GM12878 (cell line): ENCODE results near the gene CHAD. TPM values are rescaled to one million over a fixed set of nuclear protein-coding genes. Genes with fewer than 3 reads are reported as not detected.

Source experiments
- ATAC-seq: fragments of 200-7000 bp; cut with Tn5 transposase; 3 replicates; pipeline ENCODE4 v1.9.1; 2020; ENCODE audit warnings: mild to moderate bottlenecking, moderate library complexity
- BruUV-seq: library from RNA; stranded (reverse); fragments of 400-500 nt; replicated peaks from 2 replicates; lab custom pipeline; 2021; lab: Mats Ljungman, UMichigan
- CTCF ChIA-PET: fragments of 300-600 bp; sonication (Branson Sonifier 250); formaldehyde crosslinking; extraction: SDS; loops from one replicate; lab custom pipeline; 2021; ENCODE audit warnings: inconsistent platforms; lab: Yijun Ruan, JAX
- POLR2A ChIA-PET: fragments of 350-600 bp; formaldehyde crosslinking; extraction: SDS; loops from one replicate; lab custom pipeline; 2021; ENCODE audit warnings: inconsistent platforms; lab: Charles Lee
- RAD21 ChIA-PET: fragments of 300-600 bp; sonication (Branson Sonifier 250); formaldehyde crosslinking; loops from one replicate; lab custom pipeline; 2023; ENCODE audit warnings: antibody characterized with exemption; ENCODE audit not compliant: unreplicated experiment; lab: Charles Lee
- SMC1A ChIA-PET: fragments of 300-600 bp; sonication (Branson Sonifier 250); formaldehyde crosslinking; loops from one replicate; lab custom pipeline; 2023; ENCODE audit not compliant: unreplicated experiment, uncharacterized antibody; lab: Charles Lee
- DNase-seq: peaks from one replicate; pipeline ENCODE4 v3.0.0-alpha.2; 2011; ENCODE audit warnings: low read depth, low spot score
- FAIRE-seq: peaks from 3 replicates; lab custom pipeline; 2011; peaks lifted over from hg19 to GRCh38; lab: Jason Lieb, UNC
- H2AFZ ChIP-seq: 2 replicates; pipeline ENCODE4 v1.6.0; 2011; ENCODE audit warnings: low read depth, low read length, control low read depth; ENCODE audit not compliant: control insufficient read depth
- H3K27ac ChIP-seq: 2 replicates; pipeline ENCODE4 v1.5.1; 2011; ENCODE audit warnings: control low read depth; ENCODE audit not compliant: control insufficient read depth, insufficient read depth
- H3K27me3 ChIP-seq, 2 experiments: replicated peaks in 1 of 2; 2 replicates each; pipeline versions ENCODE4 v1.6.0 to v1.6.1; 2011; ENCODE audit warnings: low read length in 1 of 2; ENCODE audit not compliant: control insufficient read depth in 2 of 2, insufficient read depth in 2 of 2
- H3K36me3 ChIP-seq, 2 experiments: 2 replicates each; pipeline ENCODE4 v1.5.1; 2011; ENCODE audit warnings: low read length in 1 of 2; ENCODE audit not compliant: control insufficient read depth in 2 of 2, insufficient read depth in 2 of 2
- H3K4me1 ChIP-seq: 2 replicates; pipeline ENCODE4 v1.6.1; 2011; ENCODE audit warnings: mild to moderate bottlenecking, low read length, moderate library complexity, mixed read lengths; ENCODE audit not compliant: control insufficient read depth, insufficient read depth
- H3K4me2 ChIP-seq: 2 replicates; pipeline ENCODE4 v1.6.0; 2011; ENCODE audit warnings: control low read depth; ENCODE audit not compliant: control insufficient read depth, insufficient read depth
- H3K4me3 ChIP-seq: fragments of 200-600 bp; sonication (generic); 2 replicates; pipeline ENCODE4 v1.5.1; 2016
- H3K79me2 ChIP-seq: 2 replicates; pipeline ENCODE4 v1.6.0; 2011; ENCODE audit warnings: low read length; ENCODE audit not compliant: control insufficient read depth, insufficient read depth
- H3K9ac ChIP-seq: 2 replicates; pipeline ENCODE4 v1.8.0; 2011; ENCODE audit warnings: low read length, control low read depth, mixed read lengths; ENCODE audit not compliant: control insufficient read depth, insufficient read depth
- H3K9me3 ChIP-seq: replicated peaks from 3 replicates; pipeline ENCODE4 v1.5.1; 2011; ENCODE audit warnings: mild to moderate bottlenecking, low read length; ENCODE audit not compliant: control insufficient read depth, insufficient read depth
- H4K20me1 ChIP-seq: 2 replicates; pipeline ENCODE4 v1.6.0; 2011; ENCODE audit not compliant: control insufficient read depth, insufficient read depth
- CBFB ChIP-seq: IDR thresholded peaks from 2 replicates; pipeline ENCODE4 v1.6.1; 2016; ENCODE audit warnings: antibody characterized with exemption, low read depth
- DPF2 ChIP-seq: fragments of 450-650 bp; IDR thresholded peaks from 2 replicates; pipeline ENCODE4 v1.6.1; 2017; ENCODE audit warnings: mild to moderate bottlenecking
- EZH2 ChIP-seq: IDR thresholded peaks from 2 replicates; pipeline ENCODE4 v1.6.1; 2012; ENCODE audit warnings: low read depth, mild to moderate bottlenecking, control low read depth, inconsistent platforms, low read length, borderline replicate concordance; ENCODE audit not compliant: control insufficient read depth
- JUND ChIP-seq: IDR thresholded peaks from 2 replicates; pipeline ENCODE4 v1.6.1; 2012; ENCODE audit warnings: low read depth, mild to moderate bottlenecking, low read length, improper control_type of control experiment, moderate library complexity
- MXI1 ChIP-seq: fragments of 150-350 bp; IDR thresholded peaks from 2 replicates; pipeline ENCODE4 v1.6.1; 2011; ENCODE audit warnings: low read depth, mild to moderate bottlenecking, inconsistent platforms, low read length, improper control_type of control experiment
- RAD21 ChIP-seq: IDR thresholded peaks from 2 replicates; pipeline ENCODE4 v1.6.1; 2011; ENCODE audit warnings: mild to moderate bottlenecking, low read depth, low read length, moderate library complexity; ENCODE audit not compliant: insufficient read depth
- ZNF24 ChIP-seq: fragments of 450-650 bp; IDR thresholded peaks from 2 replicates; pipeline ENCODE4 v1.6.1; 2017; ENCODE audit warnings: antibody characterized with exemption, mild to moderate bottlenecking
- ZSCAN29 ChIP-seq: fragments of 450-650 bp; IDR thresholded peaks from 2 replicates; pipeline ENCODE4 v1.6.1; 2017; ENCODE audit warnings: mild to moderate bottlenecking, moderate library complexity
- WGBS: methylation state at CpG from one replicate; pipeline ENCODE4 v1.1.6; 2016; ENCODE audit warnings: low lambda C conversion rate; ENCODE audit not compliant: insufficient replicate concordance, insufficient coverage; ENCODE audit errors: missing lambda C conversion rate; 5-methylcytosine and 5-hydroxymethylcytosine counted together
- in situ Hi-C: fragments of 300-500 bp; cut with MboI; formaldehyde crosslinking; loops from 9 replicates; pipeline ENCODE4 v1.14.3; 2018; ENCODE audit warnings: mixed read lengths
- intact Hi-C: fragments of 100-400 bp; cut with micrococcal nuclease; formaldehyde crosslinking; loops from one replicate; pipeline ENCODE4 v1.14.2; 2022; ENCODE audit not compliant: unreplicated experiment
- polyA plus RNA-seq, 11 experiments: library from polyadenylated mRNA; depleted of rRNA in 4 of 11; unstranded in 6 of 11; stranded (reverse) in 5 of 11; fragments of >200 nt; fragmentation: Nextera tagmentation in 4 of 11; fragmentation: Illumina TruSeq in 1 of 11; extraction: Ambion mirVana in 4 of 11; extraction: Trizol in 1 of 11; gene quantifications; 1 replicate in 1 of 11; 2 replicates in 10 of 11; pipeline versions ENCODE4 v1.2.1 to v1.2.3, GENCODE V29; 2011 to 2016; ENCODE audit warnings: inconsistent platforms in 2 of 11, missing spikeins in 2 of 11, low read depth in 1 of 11
- total RNA-seq, 4 experiments: library from RNA; depleted of rRNA in 3 of 4; stranded (reverse); fragments of >200 nt in 3 of 4; fragmentation: Illumina TruSeq in 1 of 4; extraction: Trizol in 1 of 4; gene quantifications; 2 replicates each; pipeline versions ENCODE4 v1.2.1 to v1.2.3, GENCODE V29; 2013 to 2021

Gene CHAD
- total and polyA plus RNA-seq, 10 of the 15 experiments (the other 5 are each of a cell fraction or from before 2014, with no cell fraction given) = 0.06 TPM; not detected in 9

DNA sequence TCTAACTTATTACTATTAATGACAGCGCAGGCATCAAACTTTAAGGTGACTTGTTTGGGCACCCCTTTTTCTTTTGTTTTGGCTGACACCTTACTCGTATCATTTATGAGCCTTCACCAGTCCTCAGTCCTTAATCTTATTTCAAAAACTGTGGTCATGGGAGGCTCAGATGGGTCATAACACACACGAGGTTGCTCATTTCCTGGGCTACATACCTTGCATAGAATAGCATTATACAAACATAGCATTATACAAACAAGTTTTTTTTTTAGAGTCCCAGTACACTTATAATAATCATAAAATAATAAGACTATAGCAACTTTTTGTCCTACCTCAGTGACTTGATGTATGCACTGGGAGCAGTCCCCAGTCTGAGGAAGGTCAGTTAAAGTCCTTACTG, 53.9 kb downstream of the CHAD start:
- no peaks in the 10 kb centered on the region for H3K4me1 ChIP-seq
- no peaks in the 10 kb centered on the region for H3K79me2 ChIP-seq
- H3K9ac ChIP-seq = no peak overlapping the region
- ChIA-PET CTCF (interaction anchor here (1.6 kb wide), 1 partner anchor 19 kb away, joined by 4 read pairs; no protein-coding TSS in a partner anchor), RAD21 (no interaction called here), POLR2A (no interaction called here), SMC1A (interaction anchor here (0.8 kb wide), 1 partner anchor 8 kb away, joined by 4 read pairs; no protein-coding TSS in a partner anchor)
- no peaks in the 10 kb centered on the region for H3K27me3 ChIP-seq
- no peak overlapping the region for H3K4me2 ChIP-seq
- no peak overlapping the region for H3K4me3 ChIP-seq
- FAIRE-seq = no peak
- H3K27ac ChIP-seq = no peak overlapping the region
- no peak overlapping the region for H2AFZ ChIP-seq
- in situ Hi-C loops (loop anchor here (5.0 kb wide), 1 partner anchor 53 kb away; no protein-coding TSS in a partner anchor), intact Hi-C loops (no loop called here)
- no TSS peak for BruUV-seq
- DNase-seq = no peak
- no peaks in the 10 kb centered on the region for H3K36me3 ChIP-seq
- H3K9me3 ChIP-seq = no peaks in the 10 kb centered on the region; the same call in 2 of the 3 replicates
- no peak for ATAC-seq
- no peaks in the 10 kb centered on the region for H4K20me1 ChIP-seq
- no peak for TF ChIP-seq EZH2
- no peak for TF ChIP-seq RAD21
- no peak for TF ChIP-seq DPF2
- TF ChIP-seq CBFB = no peak
- no peak for TF ChIP-seq ZSCAN29
- TF ChIP-seq MXI1 = no peak
- TF ChIP-seq JUND = no peak
- TF ChIP-seq ZNF24 = no peak
- WGBS = 42% methylated on average over 3 of the region's 3 CpGs

Other genes starting within 250 kb of the CHAD start
Only the 7 nearest of the 13 such genes appear.
- gene LRRC59, start 71.4 kb downstream of the CHAD start, total RNA-seq (2014; rRNA removed) = 64.3 and 72.4 TPM in 2 replicates
- 49.2 and 54.2 TPM in 2 replicates for gene LRRC59, start 71.4 kb downstream of the CHAD start, total RNA-seq (2014; rRNA removed; fragmentation: Illumina TruSeq; extraction: Trizol)
- gene LRRC59, start 71.4 kb downstream of the CHAD start, total RNA-seq (2021) = 79.2 and 82.2 TPM in 2 replicates
- gene LRRC59, start 71.4 kb downstream of the CHAD start, polyA plus RNA-seq (2011; rRNA removed) = 34.1 and 53.4 TPM in 2 replicates
- 59.2 and 70.4 TPM in 2 replicates for gene LRRC59, start 71.4 kb downstream of the CHAD start, polyA plus RNA-seq (2014; fragmentation: Illumina TruSeq; extraction: Trizol)
- gene LRRC59, start 71.4 kb downstream of the CHAD start, polyA plus RNA-seq (2014; fragmentation: Nextera tagmentation; extraction: Ambion mirVana) = 10 to 100 TPM in 1 of 2 experiments, 1 to 10 TPM in 1; 8.8 to 17.9 TPM
- 55.7 and 63.3 TPM in 2 replicates for gene LRRC59, start 71.4 kb downstream of the CHAD start, polyA plus RNA-seq (2014; rRNA removed)
- gene LRRC59, start 71.4 kb downstream of the CHAD start, polyA plus RNA-seq (2016; fragmentation: Nextera tagmentation; extraction: Ambion mirVana) = 10 to 100 TPM; 75.5 to 81.2 TPM
- 22.5 and 25.1 TPM in 2 replicates for gene ACSF2, start 42.7 kb downstream of the CHAD start, total RNA-seq (2014; rRNA removed)
- 17.4 and 18.7 TPM in 2 replicates for gene ACSF2, start 42.7 kb downstream of the CHAD start, total RNA-seq (2014; rRNA removed; fragmentation: Illumina TruSeq; extraction: Trizol)
- 28.5 and 32.8 TPM in 2 replicates for gene ACSF2, start 42.7 kb downstream of the CHAD start, total RNA-seq (2021)
- gene ACSF2, start 42.7 kb downstream of the CHAD start, polyA plus RNA-seq (2011; rRNA removed) = 11.7 and 13.2 TPM in 2 replicates
- gene ACSF2, start 42.7 kb downstream of the CHAD start, polyA plus RNA-seq (2014; fragmentation: Illumina TruSeq; extraction: Trizol) = 15.5 and 20.9 TPM in 2 replicates
- gene ACSF2, start 42.7 kb downstream of the CHAD start, polyA plus RNA-seq (2014; fragmentation: Nextera tagmentation; extraction: Ambion mirVana) = 10 to 100 TPM; 10.4 to 14.8 TPM
- gene ACSF2, start 42.7 kb downstream of the CHAD start, polyA plus RNA-seq (2014; rRNA removed) = 22.4 and 24.9 TPM in 2 replicates
- gene ACSF2, start 42.7 kb downstream of the CHAD start, polyA plus RNA-seq (2016; fragmentation: Nextera tagmentation; extraction: Ambion mirVana) = 1 to 10 TPM; 7.1 to 8.4 TPM
- gene RSAD1, start 10.0 kb upstream of the CHAD start, total RNA-seq (2014; rRNA removed) = 16.4 and 22.0 TPM in 2 replicates
- 14.3 and 15.0 TPM in 2 replicates for gene RSAD1, start 10.0 kb upstream of the CHAD start, total RNA-seq (2014; rRNA removed; fragmentation: Illumina TruSeq; extraction: Trizol)
- 24.2 and 26.5 TPM in 2 replicates for gene RSAD1, start 10.0 kb upstream of the CHAD start, total RNA-seq (2021)
- gene RSAD1, start 10.0 kb upstream of the CHAD start, polyA plus RNA-seq (2011; rRNA removed) = 26.2 and 28.1 TPM in 2 replicates
- gene RSAD1, start 10.0 kb upstream of the CHAD start, polyA plus RNA-seq (2014; fragmentation: Illumina TruSeq; extraction: Trizol) = 11.2 and 12.3 TPM in 2 replicates
- 1 to 10 TPM; 2.5 to 6.2 TPM for gene RSAD1, start 10.0 kb upstream of the CHAD start, polyA plus RNA-seq (2014; fragmentation: Nextera tagmentation; extraction: Ambion mirVana)
- 26.7 and 27.6 TPM in 2 replicates for gene RSAD1, start 10.0 kb upstream of the CHAD start, polyA plus RNA-seq (2014; rRNA removed)
- gene RSAD1, start 10.0 kb upstream of the CHAD start, polyA plus RNA-seq (2016; fragmentation: Nextera tagmentation; extraction: Ambion mirVana) = 10 to 100 TPM; 23.1 to 28.1 TPM
- gene MYCBPAP, start 39.6 kb upstream of the CHAD start, total RNA-seq (2014; rRNA removed) = 1.9 and 2.4 TPM in 2 replicates
- 1.0 and 1.2 TPM in 2 replicates for gene MYCBPAP, start 39.6 kb upstream of the CHAD start, total RNA-seq (2014; rRNA removed; fragmentation: Illumina TruSeq; extraction: Trizol)
- gene MYCBPAP, start 39.6 kb upstream of the CHAD start, total RNA-seq (2021) = 2.4 TPM in 2 replicates
- 0.58 and 0.92 TPM in 2 replicates for gene MYCBPAP, start 39.6 kb upstream of the CHAD start, polyA plus RNA-seq (2011; rRNA removed)
- gene MYCBPAP, start 39.6 kb upstream of the CHAD start, polyA plus RNA-seq (2014; fragmentation: Illumina TruSeq; extraction: Trizol) = 1.3 and 2.8 TPM in 2 replicates
- gene MYCBPAP, start 39.6 kb upstream of the CHAD start, polyA plus RNA-seq (2014; fragmentation: Nextera tagmentation; extraction: Ambion mirVana) = under 1 TPM; 0.23 to 0.27 TPM
- 2.3 and 2.7 TPM in 2 replicates for gene MYCBPAP, start 39.6 kb upstream of the CHAD start, polyA plus RNA-seq (2014; rRNA removed)
- 1 to 10 TPM; 1.7 to 1.8 TPM for gene MYCBPAP, start 39.6 kb upstream of the CHAD start, polyA plus RNA-seq (2016; fragmentation: Nextera tagmentation; extraction: Ambion mirVana)
- gene EPN3, start 63.9 kb upstream of the CHAD start, total RNA-seq (2014; rRNA removed) = not detected in 2 replicates
- not detected in 2 replicates for gene EPN3, start 63.9 kb upstream of the CHAD start, total RNA-seq (2014; rRNA removed; fragmentation: Illumina TruSeq; extraction: Trizol)
- not detected in 2 replicates for gene EPN3, start 63.9 kb upstream of the CHAD start, total RNA-seq (2021)
- gene EPN3, start 63.9 kb upstream of the CHAD start, polyA plus RNA-seq (2011; rRNA removed) = not detected in 2 replicates
- gene EPN3, start 63.9 kb upstream of the CHAD start, polyA plus RNA-seq (2014; fragmentation: Illumina TruSeq; extraction: Trizol) = not detected in 2 replicates
- gene EPN3, start 63.9 kb upstream of the CHAD start, polyA plus RNA-seq (2014; fragmentation: Nextera tagmentation; extraction: Ambion mirVana) = not detected
- not detected in 2 replicates for gene EPN3, start 63.9 kb upstream of the CHAD start, polyA plus RNA-seq (2014; rRNA removed)
- gene EPN3, start 63.9 kb upstream of the CHAD start, polyA plus RNA-seq (2016; fragmentation: Nextera tagmentation; extraction: Ambion mirVana) = under 1 TPM; 0.04 to 0.07 TPM
- 41.7 and 45.3 TPM in 2 replicates for gene SPATA20, start 78.3 kb upstream of the CHAD start, total RNA-seq (2014; rRNA removed)
- 18.9 and 21.0 TPM in 2 replicates for gene SPATA20, start 78.3 kb upstream of the CHAD start, total RNA-seq (2014; rRNA removed; fragmentation: Illumina TruSeq; extraction: Trizol)
- 39.9 and 40.4 TPM in 2 replicates for gene SPATA20, start 78.3 kb upstream of the CHAD start, total RNA-seq (2021)
- 12.1 and 23.1 TPM in 2 replicates for gene SPATA20, start 78.3 kb upstream of the CHAD start, polyA plus RNA-seq (2011; rRNA removed)
- gene SPATA20, start 78.3 kb upstream of the CHAD start, polyA plus RNA-seq (2014; fragmentation: Illumina TruSeq; extraction: Trizol) = 8.7 and 17.3 TPM in 2 replicates
- gene SPATA20, start 78.3 kb upstream of the CHAD start, polyA plus RNA-seq (2014; fragmentation: Nextera tagmentation; extraction: Ambion mirVana) = 1 to 10 TPM; 2.1 to 3.9 TPM
- 54.8 and 69.8 TPM in 2 replicates for gene SPATA20, start 78.3 kb upstream of the CHAD start, polyA plus RNA-seq (2014; rRNA removed)
- gene SPATA20, start 78.3 kb upstream of the CHAD start, polyA plus RNA-seq (2016; fragmentation: Nextera tagmentation; extraction: Ambion mirVana) = 10 to 100 TPM; 30.1 to 30.8 TPM
- not detected in 2 replicates for gene CACNA1G, start 91.8 kb upstream of the CHAD start, total RNA-seq (2014; rRNA removed)
- not detected in 2 replicates for gene CACNA1G, start 91.8 kb upstream of the CHAD start, total RNA-seq (2014; rRNA removed; fragmentation: Illumina TruSeq; extraction: Trizol)
- gene CACNA1G, start 91.8 kb upstream of the CHAD start, total RNA-seq (2021) = 0.03 TPM in 1 of 2 replicates, not detected in the other
- 0.03 and 0.15 TPM in 2 replicates for gene CACNA1G, start 91.8 kb upstream of the CHAD start, polyA plus RNA-seq (2011; rRNA removed)
- not detected in 2 replicates for gene CACNA1G, start 91.8 kb upstream of the CHAD start, polyA plus RNA-seq (2014; fragmentation: Illumina TruSeq; extraction: Trizol)
- gene CACNA1G, start 91.8 kb upstream of the CHAD start, polyA plus RNA-seq (2014; fragmentation: Nextera tagmentation; extraction: Ambion mirVana) = not detected
- not detected in 2 replicates for gene CACNA1G, start 91.8 kb upstream of the CHAD start, polyA plus RNA-seq (2014; rRNA removed)
- gene CACNA1G, start 91.8 kb upstream of the CHAD start, polyA plus RNA-seq (2016; fragmentation: Nextera tagmentation; extraction: Ambion mirVana) = not detected